Nephron (organoid): ENCODE data around the gene HLA-DOA.
A peak's percentile ranks its signal among the peaks of the same experiment; 100 is the strongest.

Source experiments
- H3K27ac Mint-ChIP-seq, 3 experiments: 2 replicates each; pipeline ENCODE4 v1.8.0; 2020; ENCODE audit warnings: mixed read lengths in 3 of 3, mild to moderate bottlenecking in 2 of 3, moderate library complexity in 1 of 3
- H3K27me3 Mint-ChIP-seq: 2 replicates; pipeline ENCODE4 v1.8.0; 2021; ENCODE audit warnings: low read depth, mild to moderate bottlenecking, moderate library complexity, mixed read lengths
- H3K36me3 Mint-ChIP-seq: 2 replicates; pipeline ENCODE4 v1.8.0; 2020; ENCODE audit warnings: low read depth, mixed read lengths
- H3K4me1 Mint-ChIP-seq: 2 replicates; pipeline ENCODE4 v1.8.0; 2020; ENCODE audit warnings: mixed read lengths
- H3K4me3 Mint-ChIP-seq, 3 experiments: 2 replicates each; pipeline ENCODE4 v1.8.0; 2020; ENCODE audit warnings: mild to moderate bottlenecking in 3 of 3, mixed read lengths in 3 of 3, moderate library complexity in 2 of 3
- H3K9me3 Mint-ChIP-seq: 2 replicates; pipeline ENCODE4 v1.8.0; 2020; ENCODE audit warnings: mixed read lengths
- CTCF ChIP-seq, 3 experiments: fragments of 200-600 bp; sonication (generic); IDR thresholded peaks; one replicate each; pipeline ENCODE4 v1.5.0; 2021; ENCODE audit warnings: antibody characterized with exemption in 3 of 3; ENCODE audit not compliant: unreplicated experiment in 3 of 3

Gene HLA-DOA

GRCh38 chr6:33019372-33019771 lies 10.0 kb upstream of the HLA-DOA start:
- Mint-ChIP-seq H3K27ac (peak overlapping the region; percentile 29 to 72 (median 68)), H3K4me3 (peak overlapping the region in 1 of 3 experiments; percentile 28), H3K27me3 (peaks cover 23% of the 10 kb centered on the region), H3K4me1 (peaks cover 6% of the 10 kb centered on the region), H3K36me3 (no peaks in the 10 kb centered on the region), H3K9me3 (no peaks in the 10 kb centered on the region)
- no peak for TF ChIP-seq CTCF (IDR thresholded peaks at IDR 0.05; ENCODE audit: unreplicated experiment in 3 of 3)

- no peaks in the 10 kb centered on the region for H3K36me3 Mint-ChIP-seq
- H3K27ac Mint-ChIP-seq, result peak overlapping the region; percentile 29 to 72 (median 68)
- no peak for TF ChIP-seq CTCF (IDR thresholded peaks at IDR 0.05; ENCODE audit: unreplicated experiment in 3 of 3)
- peaks cover 6% of the 10 kb centered on the region for H3K4me1 Mint-ChIP-seq
- no peaks in the 10 kb centered on the region for H3K9me3 Mint-ChIP-seq
- peaks cover 23% of the 10 kb centered on the region for H3K27me3 Mint-ChIP-seq
- peak overlapping the region in 1 of 3 experiments; percentile 28 for H3K4me3 Mint-ChIP-seq
Observed at GRCh38 chr6:33018904-33019303, 9.5 kb upstream of the HLA-DOA start.

GRCh38 chr6:33018418-33018817 lies 9.0 kb upstream of the HLA-DOA start:
- Mint-ChIP-seq H3K4me3 (no peak overlapping the region), H3K4me1 (peaks cover 6% of the 10 kb centered on the region), H3K9me3 (no peaks in the 10 kb centered on the region), H3K27ac (no peak overlapping the region), H3K27me3 (peaks cover 27% of the 10 kb centered on the region), H3K36me3 (no peaks in the 10 kb centered on the region)
- no peak for TF ChIP-seq CTCF (IDR thresholded peaks at IDR 0.05; ENCODE audit: unreplicated experiment in 3 of 3)

GRCh38 chr6:33017694-33018353 lies 8.4 kb upstream of the HLA-DOA start:
- H3K27ac Mint-ChIP-seq, result peak overlapping the region in 2 of 3 experiments; percentile 4 to 11
- peaks cover 29% of the 10 kb centered on the region for H3K27me3 Mint-ChIP-seq
- H3K4me3 Mint-ChIP-seq, result no peak overlapping the region
- no peaks in the 10 kb centered on the region for H3K36me3 Mint-ChIP-seq
- no peaks in the 10 kb centered on the region for H3K9me3 Mint-ChIP-seq
- TF ChIP-seq CTCF (IDR thresholded peaks at IDR 0.05; ENCODE audit: unreplicated experiment in 3 of 3), result no peak
- H3K4me1 Mint-ChIP-seq, result peaks cover 6% of the 10 kb centered on the region

- Mint-ChIP-seq H3K27me3 (peaks cover 29% of the 10 kb centered on the region), H3K9me3 (no peaks in the 10 kb centered on the region), H3K27ac (no peak overlapping the region), H3K4me3 (no peak overlapping the region), H3K4me1 (peaks cover 6% of the 10 kb centered on the region), H3K36me3 (no peaks in the 10 kb centered on the region)
- no peak for TF ChIP-seq CTCF (IDR thresholded peaks at IDR 0.05; ENCODE audit: unreplicated experiment in 3 of 3)
Observed at GRCh38 chr6:33017018-33017417, 7.6 kb upstream of the HLA-DOA start.

- Mint-ChIP-seq H3K36me3 (no peaks in the 10 kb centered on the region), H3K4me1 (peaks cover 6% of the 10 kb centered on the region), H3K9me3 (no peaks in the 10 kb centered on the region), H3K27ac (no peak overlapping the region), H3K4me3 (no peak overlapping the region), H3K27me3 (peaks cover 29% of the 10 kb centered on the region)
- no peak for TF ChIP-seq CTCF (IDR thresholded peaks at IDR 0.05; ENCODE audit: unreplicated experiment in 3 of 3)
Observed at GRCh38 chr6:33015798-33016197, 6.4 kb upstream of the HLA-DOA start.
